Large intestine (tissue), 3 donors: ENCODE data around the gene ORC1. TPM values are rescaled to one million over a fixed set of nuclear protein-coding genes. Genes with fewer than 3 reads are reported as not detected.

Experiments used
- DNase-seq, 2 donors: peaks; one replicate each; pipeline versions ENCODE4 v3.0.0 to v3.0.0-alpha.2; 2013
- H3K27ac ChIP-seq: one replicate; pipeline ENCODE4 v1.5.1; 2013; ENCODE audit warnings: low read length
- H3K27me3 ChIP-seq: 2 replicates; pipeline ENCODE4 v1.6.1; 2013; ENCODE audit warnings: low read length; ENCODE audit not compliant: control insufficient read depth, insufficient read depth
- H3K36me3 ChIP-seq: 2 replicates; pipeline ENCODE4 v1.6.1; 2013; ENCODE audit warnings: low read length; ENCODE audit not compliant: control insufficient read depth, insufficient read depth
- H3K4me1 ChIP-seq: one replicate; pipeline ENCODE4 v1.6.1; 2013; ENCODE audit warnings: low read length; ENCODE audit not compliant: control insufficient read depth, insufficient read depth
- H3K4me3 ChIP-seq: one replicate; pipeline ENCODE4 v1.5.1; 2013; ENCODE audit warnings: low read length
- H3K9me3 ChIP-seq: one replicate; pipeline ENCODE4 v1.6.1; 2013; ENCODE audit warnings: mild to moderate bottlenecking, low read depth, low read length, moderate library complexity; ENCODE audit not compliant: control insufficient read depth
- WGBS: methylation state at CpG from one replicate; pipeline ENCODE4 v1.1.5; 2013; ENCODE audit warnings: low lambda C conversion rate; ENCODE audit not compliant: insufficient coverage; 5-methylcytosine and 5-hydroxymethylcytosine counted together
- polyA plus RNA-seq: library from polyadenylated mRNA; unstranded; fragments of 120-200 nt; gene quantifications from one replicate; pipeline ENCODE4 v1.2.1, GENCODE V29; 2013

The ORC1 gene
- polyA plus RNA-seq, 1 donor, result 4.2 TPM

GRCh38 chr1:52346653-52347052 is 57.6 kb downstream of the ORC1 start:
- Histone ChIP-seq H3K9me3 (no peaks in the 10 kb centered on the region), H3K27me3 (no peaks in the 10 kb centered on the region), H3K36me3 (peaks cover 26% of the 10 kb centered on the region), H3K4me1 (no peaks in the 10 kb centered on the region), H3K4me3 (no peak overlapping the region), H3K27ac (no peak overlapping the region)
- no peak for DNase-seq
- 100% methylated on average over 2 of the region's 4 CpGs for WGBS

GRCh38 chr1:52345252-52345651 is 59.0 kb downstream of the ORC1 start:
- DNase-seq, result no peak
- H3K27ac ChIP-seq, result no peak overlapping the region
- no CpG with 5 or more reads among the region's 2 CpGs for WGBS

GRCh38 chr1:52343979-52344378 is 60.2 kb downstream of the ORC1 start:
- H3K27ac ChIP-seq, result no peak overlapping the region
- no CpG with 5 or more reads among the region's 3 CpGs for WGBS
- no peak for DNase-seq

More at GRCh38 chr1:52345252-52345651, 59.0 kb downstream of the ORC1 start:
- no peaks in the 10 kb centered on the region for H3K4me1 ChIP-seq
- H3K27me3 ChIP-seq, result no peaks in the 10 kb centered on the region
- H3K9me3 ChIP-seq, result no peaks in the 10 kb centered on the region
- peaks cover 23% of the 10 kb centered on the region for H3K36me3 ChIP-seq
- H3K4me3 ChIP-seq, result no peak overlapping the region

GRCh38 chr1:52341655-52342260 is 62.5 kb downstream of the ORC1 start:
- Histone ChIP-seq H3K9me3 (no peaks in the 10 kb centered on the region), H3K27me3 (no peaks in the 10 kb centered on the region), H3K36me3 (peaks cover 30% of the 10 kb centered on the region), H3K4me3 (no peak overlapping the region), H3K27ac (no peak overlapping the region), H3K4me1 (no peaks in the 10 kb centered on the region)
- WGBS, result 100% methylated on average over 1 of the region's 7 CpGs
- DNase-seq, result no peak

More at GRCh38 chr1:52343979-52344378, 60.2 kb downstream of the ORC1 start:
- H3K9me3 ChIP-seq, result no peaks in the 10 kb centered on the region
- H3K4me1 ChIP-seq, result no peaks in the 10 kb centered on the region
- no peak overlapping the region for H3K4me3 ChIP-seq
- peaks cover 24% of the 10 kb centered on the region for H3K36me3 ChIP-seq
- H3K27me3 ChIP-seq, result no peaks in the 10 kb centered on the region

- H3K36me3 ChIP-seq, result peaks cover 19% of the 10 kb centered on the region
- no peak for DNase-seq
- no peaks in the 10 kb centered on the region for H3K4me1 ChIP-seq
- H3K4me3 ChIP-seq, result no peak overlapping the region
- no peaks in the 10 kb centered on the region for H3K27me3 ChIP-seq
- no peak overlapping the region for H3K27ac ChIP-seq
- no CpG with 5 or more reads among the region's 2 CpGs for WGBS
- no peaks in the 10 kb centered on the region for H3K9me3 ChIP-seq
These were observed 66.8 kb downstream of the ORC1 start for GRCh38 chr1:52337439-52337838.

GRCh38 chr1:52334906-52335528 is 69.2 kb downstream of the ORC1 start:
- no peak overlapping the region for H3K27ac ChIP-seq
- no peak overlapping the region for H3K4me3 ChIP-seq
- no peaks in the 10 kb centered on the region for H3K9me3 ChIP-seq
- no peaks in the 10 kb centered on the region for H3K27me3 ChIP-seq
- H3K4me1 ChIP-seq, result no peaks in the 10 kb centered on the region
- no peak for DNase-seq
- peaks cover 16% of the 10 kb centered on the region for H3K36me3 ChIP-seq
- WGBS, result 83% methylated on average over 1 of the region's 3 CpGs

GRCh38 chr1:52332411-52332810 is 71.8 kb downstream of the ORC1 start:
- Histone ChIP-seq H3K36me3 (peaks cover 8% of the 10 kb centered on the region), H3K4me1 (no peaks in the 10 kb centered on the region), H3K27ac (no peak overlapping the region), H3K4me3 (no peak overlapping the region), H3K27me3 (no peaks in the 10 kb centered on the region), H3K9me3 (no peaks in the 10 kb centered on the region)
- WGBS, result 100% methylated on average over 1 of the region's 1 CpG
- no peak for DNase-seq

- H3K4me1 ChIP-seq, result no peaks in the 10 kb centered on the region
- no peak overlapping the region for H3K27ac ChIP-seq
- WGBS, result no CpG with 5 or more reads among the region's 1 CpG
- H3K36me3 ChIP-seq, result no peaks in the 10 kb centered on the region
- no peak for DNase-seq
- no peaks in the 10 kb centered on the region for H3K27me3 ChIP-seq
- H3K9me3 ChIP-seq, result no peaks in the 10 kb centered on the region
- no peak overlapping the region for H3K4me3 ChIP-seq
These were observed 75.6 kb downstream of the ORC1 start for GRCh38 chr1:52328615-52329014.

GRCh38 chr1:52325786-52326185 is 78.4 kb downstream of the ORC1 start:
- Histone ChIP-seq H3K27me3 (no peaks in the 10 kb centered on the region), H3K4me3 (no peak overlapping the region), H3K4me1 (no peaks in the 10 kb centered on the region), H3K27ac (no peak overlapping the region), H3K36me3 (no peaks in the 10 kb centered on the region), H3K9me3 (no peaks in the 10 kb centered on the region)
- 100% methylated on average over 2 of the region's 5 CpGs for WGBS
- DNase-seq, result no peak

- H3K9me3 ChIP-seq, result no peaks in the 10 kb centered on the region
- H3K27me3 ChIP-seq, result no peaks in the 10 kb centered on the region
- DNase-seq, result no peak
- no peaks in the 10 kb centered on the region for H3K36me3 ChIP-seq
- H3K27ac ChIP-seq, result no peak overlapping the region
- no CpG with 5 or more reads among the region's 8 CpGs for WGBS
- no peak overlapping the region for H3K4me3 ChIP-seq
- no peaks in the 10 kb centered on the region for H3K4me1 ChIP-seq
These were observed 80.5 kb downstream of the ORC1 start for GRCh38 chr1:52323731-52324130.
